ENCODE measurements around the gene POFUT2. TPM values are rescaled to one million over a fixed set of nuclear protein-coding genes. Genes with fewer than 3 reads are reported as not detected.
"Not testable (repeated sequence)": the region's sequence is repeated elsewhere in the genome, so short reads cannot be mapped to it uniquely, and the experiment has no call there.

Gene POFUT2
- total RNA-seq, 1 donor from 2014 or later = 35.5 TPM

DNA sequence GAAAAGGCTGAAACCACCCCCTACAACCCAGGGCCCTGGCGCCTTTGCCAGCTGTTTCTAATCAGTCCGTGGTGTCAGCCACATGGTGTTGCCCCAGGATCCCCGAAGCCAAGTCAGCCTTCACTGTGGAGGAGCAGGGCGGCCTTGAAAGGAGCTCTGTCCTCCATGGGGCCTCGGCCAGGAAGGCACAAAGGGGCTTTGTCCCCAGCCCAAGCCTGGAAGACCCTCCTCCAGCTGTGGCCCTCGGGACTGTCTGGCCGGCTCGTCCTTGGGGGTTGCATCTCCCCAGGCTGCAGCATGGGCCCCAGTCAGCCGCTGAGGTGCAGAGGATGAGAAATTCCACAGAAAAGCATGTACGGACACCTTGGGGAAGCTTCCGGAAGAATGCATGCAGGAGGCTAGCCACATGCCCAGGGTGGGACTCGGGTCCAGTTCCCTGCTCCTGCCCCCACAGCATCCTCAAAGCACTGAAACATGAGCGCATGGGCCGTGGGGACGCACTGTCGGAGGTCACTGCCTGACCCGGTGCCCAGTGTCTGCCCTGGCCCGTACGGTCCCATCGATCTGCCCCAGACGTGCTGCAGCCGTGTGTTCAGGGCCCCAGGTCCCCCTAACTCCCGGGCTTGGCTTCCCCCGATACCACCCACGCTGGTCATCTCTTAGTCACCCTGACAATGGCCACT lies 38.6 kb upstream of the POFUT2 start:
- no peak for DNase-seq (ENCODE audit: low read depth)

DNA sequence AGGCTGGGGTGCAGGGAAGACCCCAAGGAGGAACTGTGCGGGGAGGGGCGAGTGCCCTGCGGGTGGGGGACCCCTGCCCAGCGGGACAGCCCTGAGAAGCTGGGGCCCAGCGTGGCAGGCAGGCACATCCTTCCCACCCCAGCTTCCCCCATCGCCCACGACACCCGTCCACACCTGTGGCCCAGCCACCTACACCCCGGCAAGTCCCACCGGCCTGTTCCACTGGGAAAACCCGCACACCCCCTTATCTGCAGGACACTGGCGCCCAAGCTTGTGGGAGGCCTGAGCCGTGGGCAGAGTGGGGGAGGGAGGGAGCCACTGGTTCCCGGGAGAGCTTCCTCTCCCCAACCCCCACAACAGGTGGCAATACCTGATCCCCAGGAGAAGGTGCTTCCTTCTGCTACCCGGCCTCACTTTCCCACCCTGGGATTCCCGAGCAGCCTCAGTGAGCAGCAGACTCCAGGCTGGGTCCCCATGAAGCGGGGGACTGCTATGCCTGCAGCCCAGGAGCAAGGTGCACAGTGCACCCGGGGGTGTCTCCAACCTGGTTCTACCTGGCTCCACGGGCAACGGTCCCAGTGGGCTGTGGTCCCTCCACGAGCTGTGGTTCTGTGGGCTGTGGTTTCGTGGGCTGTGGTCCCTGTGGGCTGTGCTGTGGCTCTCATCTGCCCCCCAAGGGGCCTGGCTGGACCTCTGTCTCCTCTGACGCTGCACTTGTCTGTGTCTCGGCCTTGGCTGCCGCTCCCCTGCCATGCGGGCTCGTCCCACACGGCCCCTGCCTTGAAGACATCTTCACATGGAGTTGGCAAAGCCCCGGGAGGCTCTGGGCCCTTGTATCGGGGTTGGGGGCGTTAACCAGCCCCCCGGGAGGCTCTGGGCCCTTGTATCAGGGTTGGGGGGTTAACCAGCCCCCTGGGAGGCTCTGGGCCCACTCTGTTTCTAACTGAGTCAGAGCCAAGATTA lies 37.8 kb upstream of the POFUT2 start:
- DNase-seq (ENCODE audit: low read depth) = no peak

DNA sequence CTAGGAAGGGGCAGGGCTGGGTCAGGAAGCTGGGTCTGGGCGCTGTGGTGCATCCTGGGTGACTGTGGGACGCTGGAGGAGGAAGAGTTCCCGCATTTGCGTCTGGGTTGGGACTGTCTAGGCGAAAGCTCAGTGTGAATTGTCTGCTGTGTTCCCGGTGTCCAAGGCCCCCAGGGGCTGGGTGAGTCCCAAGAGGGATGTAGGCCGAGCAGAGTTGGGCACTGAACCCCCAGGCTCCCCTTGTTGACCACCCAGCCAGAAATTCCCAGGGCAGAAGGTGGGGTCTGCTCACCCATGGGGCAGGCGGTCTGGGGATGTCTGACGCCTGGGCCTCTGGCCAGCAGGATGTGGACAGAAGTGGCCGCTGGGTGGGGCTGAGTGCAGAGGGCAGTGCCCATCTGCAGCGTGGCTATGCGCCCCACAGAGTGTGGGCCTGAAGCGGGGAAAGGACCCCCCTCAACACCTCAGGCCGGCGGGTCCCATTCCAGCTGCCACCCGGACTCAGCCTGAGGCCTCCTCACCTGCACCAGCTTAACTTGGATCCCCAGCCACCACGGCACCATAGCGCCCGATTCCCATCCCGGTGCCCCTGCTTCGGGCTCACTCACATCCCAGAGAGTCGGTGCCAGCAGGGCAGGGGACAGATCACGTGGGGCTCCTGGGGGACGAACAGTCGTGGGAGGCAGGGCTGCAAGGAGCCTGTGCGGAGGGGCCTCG lies 37.0 kb upstream of the POFUT2 start:
- no peak for DNase-seq (ENCODE audit: low read depth)

DNA sequence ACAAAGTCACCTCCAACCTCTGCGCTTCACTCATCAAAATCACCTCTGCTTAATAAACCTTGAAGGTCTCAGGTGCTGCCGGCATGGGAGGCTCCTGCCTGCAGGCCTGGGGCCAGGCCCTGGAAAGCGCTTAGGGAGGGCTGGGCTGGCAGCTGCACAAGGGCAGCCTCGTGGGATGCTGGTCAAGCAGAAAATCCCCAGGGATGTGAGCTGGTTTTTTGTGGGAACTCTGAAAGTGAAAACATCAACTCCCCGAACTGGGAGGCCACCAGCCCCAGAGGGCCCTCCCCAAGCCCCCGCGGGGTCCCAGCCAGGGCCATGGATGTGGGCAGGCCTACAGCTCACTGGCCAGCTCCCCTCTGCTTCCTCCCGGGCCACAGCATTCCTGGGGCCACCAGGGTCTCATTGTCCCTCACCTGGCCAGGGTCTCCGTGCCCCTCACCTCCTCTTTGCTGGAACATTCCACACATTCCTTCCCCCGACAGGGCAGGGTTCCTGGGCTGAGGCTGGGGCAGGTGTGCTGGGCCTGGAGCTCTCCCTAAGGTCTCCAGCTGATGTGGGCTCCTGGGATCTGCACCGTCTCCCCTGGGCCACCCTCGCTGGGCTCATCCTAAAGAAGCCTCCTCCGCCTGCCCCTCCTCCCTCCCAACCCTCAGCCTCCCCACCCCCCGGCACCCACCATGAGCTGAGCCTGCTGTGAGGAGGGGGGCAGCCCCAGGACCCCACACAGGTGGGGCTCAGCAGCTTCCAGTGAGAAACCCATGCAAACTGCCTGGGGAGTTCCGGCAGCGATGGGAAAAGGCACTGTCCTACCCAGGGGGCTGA lies 36.0 kb upstream of the POFUT2 start:
- DNase-seq (ENCODE audit: low read depth) = peak; percentile 50

DNA sequence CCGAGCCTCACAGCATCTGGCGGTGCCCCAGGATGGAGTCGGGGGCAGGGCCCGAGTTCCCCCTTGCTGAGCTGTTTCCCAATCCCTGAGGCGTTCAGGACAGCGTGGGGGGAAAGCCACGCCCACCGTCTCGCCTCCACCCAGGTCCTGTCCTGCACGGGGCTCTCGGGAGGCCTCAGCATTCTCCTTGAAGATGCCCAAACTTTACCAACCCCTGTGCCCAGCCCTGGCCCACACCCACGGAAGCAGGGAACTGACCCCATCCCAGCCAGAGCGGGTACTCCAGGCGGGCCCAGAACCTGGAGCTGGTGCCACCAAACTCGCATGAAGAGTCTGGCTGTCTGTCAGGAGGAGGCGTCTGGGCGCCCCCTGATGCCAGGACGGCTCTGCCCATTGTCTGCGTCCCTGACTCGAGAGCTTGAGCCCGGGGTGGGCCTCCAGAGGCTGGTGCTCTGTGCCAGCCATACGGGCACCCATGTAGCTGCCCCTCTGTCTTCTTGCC lies 35.3 kb upstream of the POFUT2 start:
- peak; percentile 25 for DNase-seq (ENCODE audit: low read depth)

DNA sequence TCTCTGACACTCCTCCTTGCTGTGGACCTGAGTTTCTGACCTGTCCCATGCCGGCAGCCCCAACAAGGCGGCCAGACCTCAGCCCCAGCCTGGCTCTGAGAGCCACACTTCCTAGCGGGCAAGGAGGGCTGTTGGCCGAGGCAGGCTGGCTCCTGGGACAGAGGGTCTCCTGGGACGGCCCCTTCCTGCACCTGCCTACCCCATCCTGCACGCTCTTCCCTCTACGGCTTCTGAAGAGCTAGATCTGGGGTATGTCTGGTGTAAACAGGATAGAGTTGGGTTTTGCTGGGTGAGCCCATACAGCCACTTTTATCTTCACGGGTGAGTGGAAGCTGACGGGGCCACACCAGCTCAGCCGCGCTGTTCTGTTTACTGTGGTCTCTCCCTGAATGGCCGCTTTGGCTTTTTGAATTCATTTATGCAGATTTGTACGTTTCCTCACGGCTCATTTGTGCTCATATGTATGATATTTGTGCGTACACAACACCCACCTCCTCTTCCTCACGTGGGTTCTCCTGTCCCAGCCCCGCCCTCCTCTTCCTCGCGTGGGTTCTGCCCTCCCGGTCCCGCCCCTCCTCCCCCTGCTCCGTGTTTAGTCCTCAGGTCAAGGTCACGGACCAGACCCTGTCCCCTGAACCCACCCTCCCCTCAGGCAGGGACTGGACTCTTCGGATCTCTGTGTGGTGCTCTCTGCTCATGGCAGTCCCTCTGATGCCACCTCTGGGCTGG lies 34.7 kb upstream of the POFUT2 start:
- no peak for DNase-seq (ENCODE audit: low read depth)

DNA sequence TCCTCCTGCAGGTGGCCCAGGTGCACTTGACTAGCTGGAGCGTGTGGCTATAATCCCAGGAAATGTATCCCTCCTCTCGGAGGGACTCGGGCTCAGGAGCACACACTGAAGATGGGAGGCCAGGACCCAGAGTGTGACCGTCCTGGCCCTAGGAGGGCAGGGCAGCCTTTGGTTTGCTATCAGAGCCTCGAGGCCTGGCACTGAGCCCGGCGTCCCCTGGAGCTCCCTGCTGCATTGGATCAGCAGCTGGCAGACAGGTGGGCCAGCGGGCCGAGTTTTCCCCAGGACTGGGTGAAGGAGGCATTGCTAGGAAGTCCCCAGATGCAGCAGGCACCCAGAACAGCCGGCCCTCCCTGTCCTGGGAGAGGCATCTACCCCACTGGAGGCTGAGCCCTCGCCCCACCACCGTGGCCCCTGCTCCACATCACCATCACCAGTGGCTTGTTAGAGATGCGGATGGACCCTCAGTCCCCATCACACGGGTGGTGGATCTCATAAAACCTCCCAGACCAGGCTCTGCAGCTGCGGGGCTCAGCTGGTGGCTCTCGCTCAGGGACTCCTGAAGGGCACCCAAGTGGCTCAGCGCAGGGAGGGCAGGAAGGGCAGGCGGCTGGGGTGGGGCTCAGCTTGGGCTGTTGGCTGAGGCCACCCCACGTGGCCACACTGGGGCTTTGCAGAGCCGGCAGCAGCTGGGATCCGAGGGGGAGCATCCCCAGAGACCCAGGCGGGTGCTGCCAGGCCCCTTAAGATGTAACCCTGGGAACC lies 32.7 kb upstream of the POFUT2 start:
- no peak for DNase-seq (ENCODE audit: low read depth)

DNA sequence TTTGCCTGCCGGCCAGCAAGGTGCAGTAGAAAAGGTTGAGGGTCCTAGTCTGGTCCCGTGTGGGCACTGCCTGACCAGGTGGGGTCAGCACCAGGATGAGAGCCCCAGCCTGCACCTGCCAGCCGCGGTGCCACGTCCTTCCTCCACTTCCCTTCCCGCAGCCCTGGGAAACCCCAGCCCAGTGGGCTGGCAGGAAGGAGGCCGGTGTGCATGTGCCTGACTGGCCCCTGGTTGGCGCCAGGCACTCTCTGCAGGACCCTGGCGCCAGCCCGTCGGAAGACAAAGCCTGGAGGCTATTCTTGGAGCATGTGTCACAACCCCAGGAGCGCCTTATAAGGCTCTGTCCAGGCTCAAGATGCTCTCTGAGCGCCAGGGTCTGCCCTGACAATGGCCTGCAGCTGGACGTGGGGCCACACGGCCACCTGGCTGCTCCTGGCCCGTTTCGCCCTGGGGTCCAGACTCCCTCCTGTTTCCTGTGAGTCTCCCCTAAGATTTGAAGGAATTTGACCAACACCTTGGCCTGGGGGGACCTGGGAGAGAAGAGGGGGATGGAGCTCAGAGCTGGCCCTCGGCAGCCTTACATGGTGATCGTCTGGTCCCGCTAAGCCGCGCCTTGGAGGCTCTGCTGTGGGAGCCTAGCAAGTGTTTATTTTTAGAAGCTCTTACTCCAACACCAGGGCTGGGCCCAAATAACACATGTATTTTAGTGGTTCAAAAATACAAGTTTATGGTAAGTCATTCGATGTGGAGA lies 31.9 kb upstream of the POFUT2 start:
- DNase-seq (ENCODE audit: low read depth) = no peak

DNA sequence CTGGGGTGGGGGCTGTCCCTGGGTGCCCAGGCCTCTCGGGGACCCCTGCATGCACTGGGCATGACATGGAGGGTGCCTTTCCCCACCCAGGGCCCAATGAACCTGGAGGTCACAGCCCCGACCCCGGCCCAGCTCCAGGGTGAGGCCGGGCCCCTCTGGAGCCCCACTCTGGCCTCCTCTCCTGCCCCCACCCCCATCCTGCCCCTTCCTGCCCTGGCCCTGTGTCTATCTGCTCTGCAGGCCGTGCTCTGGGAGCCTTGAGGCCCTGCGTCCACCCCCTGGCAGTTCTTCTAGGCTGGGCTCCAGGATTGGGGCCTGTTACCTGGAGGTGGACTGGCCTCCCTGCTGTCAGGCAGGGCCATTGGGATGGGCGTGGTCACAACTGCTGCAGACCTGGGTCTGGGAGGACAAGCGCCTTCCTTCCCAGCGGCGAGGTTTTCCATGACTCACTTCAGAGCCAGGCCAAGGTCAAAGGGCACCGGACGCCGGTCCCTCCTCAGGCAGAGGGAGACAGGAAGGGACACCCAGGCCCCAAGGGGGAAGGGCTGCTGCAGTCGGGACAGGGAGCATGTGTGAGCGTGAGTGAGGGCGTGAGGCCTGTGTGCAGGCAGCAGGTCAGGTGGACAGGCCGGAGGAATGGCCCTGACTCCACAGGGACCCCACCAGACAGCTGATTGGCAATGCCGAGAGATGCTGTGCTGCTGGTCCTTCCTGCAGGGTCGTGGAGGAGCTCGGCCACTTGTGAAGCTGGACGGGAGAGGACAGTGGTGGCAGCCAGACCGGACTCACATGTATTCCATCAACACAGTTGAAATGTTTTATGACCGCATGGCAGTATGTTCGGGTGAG lies 31.1 kb upstream of the POFUT2 start:
- DNase-seq (ENCODE audit: low read depth) = peak; percentile 64

DNA sequence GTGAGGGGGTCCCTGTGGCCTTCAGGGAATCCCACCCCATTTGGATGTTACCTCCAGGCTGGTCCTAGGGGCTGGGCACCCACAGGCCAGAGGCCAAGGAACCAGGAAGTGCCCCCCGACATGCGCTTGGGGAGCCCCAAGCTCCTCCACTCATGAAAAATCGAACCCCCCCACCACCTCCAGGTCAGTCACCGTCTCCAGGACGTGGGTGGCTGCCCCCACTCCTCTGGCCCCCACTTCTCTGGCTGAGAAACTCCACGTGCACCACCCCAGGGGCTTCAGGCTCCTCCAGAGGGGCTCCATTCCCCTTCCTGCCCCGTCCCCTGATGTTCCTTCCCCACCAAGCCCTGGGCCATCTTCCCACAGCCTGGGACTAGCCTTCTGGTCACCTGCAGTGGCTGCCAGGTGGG lies 30.5 kb upstream of the POFUT2 start:
- no peak for DNase-seq (ENCODE audit: low read depth)

DNA sequence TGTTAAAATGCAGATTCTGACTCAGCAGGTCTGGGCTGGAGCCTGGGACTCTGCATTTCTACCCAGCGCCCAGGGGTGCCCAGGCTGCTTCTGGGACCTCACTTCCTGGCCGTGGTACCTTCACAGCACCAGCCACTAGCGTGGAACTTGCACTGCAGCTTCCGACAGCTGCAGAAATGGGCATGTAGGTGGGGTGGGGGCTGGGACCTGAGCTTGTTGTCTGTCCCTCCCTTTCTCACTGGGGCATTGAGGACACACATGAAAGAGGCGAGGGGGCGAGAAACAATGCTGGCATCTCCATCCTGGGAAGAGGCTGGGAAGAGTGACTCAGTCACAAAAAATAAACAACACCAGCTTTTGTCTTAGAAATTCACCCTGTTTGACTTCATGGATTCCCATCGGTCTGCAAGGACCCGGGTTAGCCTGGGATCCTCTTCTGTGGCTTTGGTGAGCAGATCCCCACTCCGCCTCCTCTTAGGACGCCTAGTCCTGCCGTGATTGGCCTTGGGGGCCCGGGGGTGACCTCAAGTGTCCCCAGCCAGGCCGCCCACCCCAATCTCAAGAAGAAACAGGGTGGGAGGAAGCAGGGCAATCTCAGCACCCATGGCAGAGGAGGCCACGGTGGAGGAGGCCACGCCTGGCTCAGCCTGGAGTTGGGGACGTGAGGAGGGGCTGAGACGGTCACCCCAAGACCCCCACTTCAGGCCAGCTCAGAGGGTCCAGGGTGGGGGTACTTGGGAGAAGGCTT lies 29.9 kb upstream of the POFUT2 start:
- peak; percentile 85 for DNase-seq (ENCODE audit: low read depth)

DNA sequence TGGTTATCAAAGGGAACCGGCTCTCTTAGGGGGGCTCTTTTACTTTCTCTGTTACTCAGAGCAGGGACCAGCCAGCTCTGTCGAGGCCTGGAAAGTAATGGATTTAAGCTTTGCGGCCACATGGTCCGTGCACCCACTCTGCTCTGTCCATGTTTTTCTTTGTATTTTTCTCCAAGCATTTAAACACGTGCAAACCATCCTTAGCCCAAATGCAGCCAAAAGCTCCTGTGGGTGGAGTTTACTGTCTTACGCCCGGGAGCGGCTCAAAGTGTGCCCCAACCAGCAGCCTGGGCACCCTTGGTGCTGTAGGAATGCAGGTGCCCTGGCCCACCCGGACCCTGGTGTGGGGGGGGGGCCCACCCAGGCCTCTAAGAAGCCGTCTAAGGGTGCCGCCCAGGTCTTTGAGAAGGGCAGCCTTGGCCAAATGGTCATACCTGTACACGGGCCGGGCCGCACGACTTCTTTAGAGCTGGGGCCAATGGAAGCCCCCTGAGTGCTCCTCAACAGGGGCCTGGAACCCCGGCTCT lies 29.2 kb upstream of the POFUT2 start:
- DNase-seq (ENCODE audit: low read depth) = no peak

DNA sequence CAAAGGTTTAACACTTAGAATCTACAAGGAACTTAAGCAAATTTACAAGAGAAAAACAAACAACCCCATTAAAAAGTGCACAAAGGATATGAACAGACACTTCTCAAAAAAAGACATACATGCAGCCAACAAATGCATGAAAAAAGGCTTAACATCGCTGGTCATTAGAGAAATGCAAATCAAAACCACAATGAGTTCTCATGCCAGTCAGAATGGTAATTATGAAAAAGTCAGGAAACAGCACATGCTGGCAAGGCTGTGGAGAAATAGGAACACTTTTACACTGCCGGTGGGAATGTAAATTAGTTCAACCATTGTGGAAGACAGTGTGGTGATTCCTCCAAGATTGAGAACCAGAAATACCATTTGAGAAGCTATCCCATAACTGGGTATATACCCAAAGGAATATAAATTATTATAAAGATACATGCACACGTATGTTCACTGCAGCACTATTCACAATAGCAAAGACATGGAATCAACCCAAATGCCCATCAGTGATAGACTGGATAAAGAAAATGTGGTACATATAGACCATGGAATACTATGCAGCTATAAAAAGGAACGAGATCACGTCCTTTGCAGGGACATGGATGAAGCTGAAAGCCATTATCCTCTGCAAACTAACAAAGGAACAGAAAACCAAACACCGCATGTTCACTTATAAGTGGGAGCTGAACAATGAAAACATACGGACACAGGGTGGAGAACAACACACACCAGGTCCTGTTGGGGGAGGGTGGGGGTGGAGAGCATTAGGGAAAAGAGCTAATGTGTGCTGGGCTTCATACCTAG lies 28.2 kb upstream of the POFUT2 start:
- not testable (repeated sequence) for DNase-seq (ENCODE audit: low read depth)

DNA sequence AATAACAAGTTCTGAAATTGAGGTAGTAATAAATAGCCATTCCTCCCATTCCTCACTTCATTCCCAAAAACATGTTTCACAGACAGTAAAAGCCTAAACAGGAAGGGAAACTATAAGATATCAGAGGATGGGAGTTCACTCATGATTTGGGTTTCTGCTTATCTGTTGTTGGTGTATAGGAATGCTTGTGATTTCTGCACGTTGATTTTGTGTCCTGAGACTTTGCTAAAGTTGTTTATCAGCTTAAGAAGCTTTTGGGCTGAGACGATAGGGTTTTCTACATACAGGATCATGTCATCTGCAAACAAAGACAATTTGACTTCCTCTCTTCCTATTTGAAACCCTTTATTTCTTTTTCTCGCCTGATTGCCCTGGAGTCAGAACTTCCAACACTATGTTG lies 26.0 kb upstream of the POFUT2 start:
- DNase-seq (ENCODE audit: low read depth) = no peak

DNA sequence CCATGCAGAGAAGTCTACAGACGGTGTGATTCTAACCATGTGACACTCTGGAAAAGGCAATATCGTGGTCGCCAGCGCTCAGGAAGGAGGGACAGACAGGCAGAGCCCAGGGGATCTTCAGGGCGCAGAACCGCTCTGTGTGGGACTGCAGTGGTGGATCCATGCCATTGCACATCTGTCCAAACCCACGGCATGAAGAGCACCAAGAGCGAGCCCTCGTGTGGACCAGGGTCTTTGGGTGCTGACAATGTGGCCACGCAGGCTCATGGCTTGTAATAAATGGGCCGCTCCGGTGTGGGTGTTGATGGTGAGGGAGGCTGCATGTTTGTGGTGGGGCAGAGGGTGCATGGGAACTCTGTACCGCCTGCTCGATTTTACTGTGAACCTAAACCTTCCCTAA lies 25.3 kb upstream of the POFUT2 start:
- no peak for DNase-seq (ENCODE audit: low read depth)

DNA sequence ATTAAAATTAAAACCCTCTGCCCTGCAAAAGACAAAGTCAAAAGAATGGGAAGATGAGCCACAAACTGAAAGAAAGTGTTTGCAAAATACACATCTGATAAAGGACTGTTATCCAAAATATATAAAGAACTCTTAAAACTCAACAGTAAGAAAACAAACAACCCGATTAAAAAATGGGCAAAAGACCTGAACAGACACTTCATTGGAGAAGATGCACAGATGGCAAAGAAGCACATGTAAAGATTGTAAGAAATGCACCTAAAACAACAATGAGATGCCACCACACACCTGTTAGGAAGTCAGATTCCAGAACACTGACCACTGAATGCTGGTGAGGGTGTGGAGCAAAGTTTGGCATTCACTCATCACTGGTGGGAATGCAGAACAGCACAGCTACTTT lies 24.6 kb upstream of the POFUT2 start:
- no peak for DNase-seq (ENCODE audit: low read depth)

Measured in renal cortical epithelial cell (primary cell).